Right renal cortex interstitium (tissue), 3 donors: Measurements from ENCODE around the gene PARVA. TPM values are rescaled to one million over a fixed set of nuclear protein-coding genes. Genes with fewer than 3 reads are reported as not detected.

ENCODE experiments used
- DNase-seq, 3 donors: peaks; one replicate each; pipeline ENCODE4 v3.0.0-alpha.2; 2013; ENCODE audit warnings: low read depth in 3 of 3, low spot score in 2 of 3
- polyA plus RNA-seq, 3 donors: library from polyadenylated mRNA; unstranded; fragments of 120-200 nt; gene quantifications; one replicate each; pipeline ENCODE4 v1.2.1, GENCODE V29; 2013; ENCODE audit not compliant: insufficient read length in 3 of 3

PARVA gene
- polyA plus RNA-seq, 3 donors: 115 to 132 (median 123) TPM

GRCh38 chr11:12523180-12523924, 146.0 kb downstream of the PARVA start:
- no peak for DNase-seq

- no peak for DNase-seq
These were observed 147.5 kb downstream of the PARVA start for GRCh38 chr11:12524865-12525264.

- DNase-seq: no peak
These were observed 148.2 kb downstream of the PARVA start for GRCh38 chr11:12525466-12526055.

GRCh38 chr11:12526789-12527188, 149.4 kb downstream of the PARVA start:
- DNase-seq: no peak

- DNase-seq: no peak
These were observed 151.1 kb downstream of the PARVA start for GRCh38 chr11:12528487-12528886.

GRCh38 chr11:12529041-12529440, 151.7 kb downstream of the PARVA start:
- no peak for DNase-seq

GRCh38 chr11:12529793-12530192, 152.4 kb downstream of the PARVA start:
- no peak for DNase-seq

GRCh38 chr11:12531020-12531419, 153.6 kb downstream of the PARVA start:
- DNase-seq: no peak

- DNase-seq: no peak
These were observed 154.3 kb downstream of the PARVA start for GRCh38 chr11:12531681-12532080.

GRCh38 chr11:12532580-12532979, 155.2 kb downstream of the PARVA start:
- DNase-seq: no peak

GRCh38 chr11:12534549-12534948, 157.2 kb downstream of the PARVA start:
- no peak for DNase-seq

GRCh38 chr11:12535321-12535720, 157.9 kb downstream of the PARVA start:
- DNase-seq: no peak

- no peak for DNase-seq
These were observed 159.2 kb downstream of the PARVA start for GRCh38 chr11:12536566-12536965.

GRCh38 chr11:12537778-12538401, 160.5 kb downstream of the PARVA start:
- peak in 1 of 3 donors; percentile 23 for DNase-seq

- DNase-seq: no peak
These were observed 161.6 kb downstream of the PARVA start for GRCh38 chr11:12538889-12539421.

- no peak for DNase-seq
These were observed 162.2 kb downstream of the PARVA start for GRCh38 chr11:12539572-12539971.

GRCh38 chr11:12540075-12540680, 162.8 kb downstream of the PARVA start:
- no peak for DNase-seq

GRCh38 chr11:12540913-12541582, 163.7 kb downstream of the PARVA start:
- no peak for DNase-seq

GRCh38 chr11:12541583-12542151, 164.3 kb downstream of the PARVA start:
- no peak for DNase-seq

- no peak for DNase-seq
These were observed 165.0 kb downstream of the PARVA start for GRCh38 chr11:12542186-12542935.
